OCI-LY7 (cell line): ENCODE measurements around the gene THAP4.

ENCODE experiments used
- EZH2phosphoT487 ChIP-seq: fragments of 200-600 bp; sonication (generic); IDR thresholded peaks from 2 replicates; pipeline ENCODE4 v1.6.1; 2018; ENCODE audit warnings: low read depth, borderline replicate concordance, mild to moderate bottlenecking, mixed run types, antibody characterized with exemption, low read length, moderate library complexity, mixed read lengths
- TF ChIP-seq, protein P1 (sequence below): fragments of 200-600 bp; sonication (generic); conservative IDR thresholded peaks from 2 replicates; pipeline ENCODE4 v1.5.1; 2014; ENCODE audit warnings: mild to moderate bottlenecking, antibody characterized with exemption, low read length, moderate library complexity, mixed read lengths

DNA sequence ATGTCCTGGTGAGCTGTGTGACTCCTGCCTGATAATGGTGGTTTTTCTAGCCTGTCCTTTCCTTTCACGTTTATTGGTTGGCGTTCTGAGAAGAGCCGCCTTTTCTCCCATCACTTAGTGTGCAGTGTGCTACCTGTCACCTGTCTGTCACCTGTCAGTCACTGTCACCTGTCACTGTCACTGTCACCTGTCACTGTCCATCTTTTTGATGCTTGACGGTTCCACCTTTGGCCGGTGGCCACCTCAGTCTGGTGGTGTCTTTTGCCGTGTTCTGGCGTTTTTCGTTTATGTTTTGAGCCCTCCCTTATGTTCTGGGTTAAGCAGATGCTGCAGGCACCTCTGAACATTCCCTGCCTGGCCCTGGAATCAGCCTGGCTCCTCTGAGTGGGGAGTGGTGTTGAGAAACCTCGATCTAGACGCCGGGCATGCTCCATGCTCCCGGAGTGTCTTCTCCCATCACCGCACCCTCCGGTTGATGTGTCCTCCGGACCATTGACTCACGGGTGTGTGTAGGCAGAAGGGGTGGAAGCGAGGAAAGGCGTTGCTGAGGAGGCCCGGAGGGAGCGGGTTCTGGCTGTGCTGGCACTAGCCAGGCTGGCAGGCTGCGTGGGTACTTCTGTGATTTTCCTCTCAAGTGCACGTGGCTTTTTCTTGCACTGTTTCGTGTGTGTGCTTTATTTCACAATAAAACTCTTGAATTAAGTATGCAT, 28.9 kb upstream of the THAP4 start:
- no peak for TF ChIP-seq EZH2phosphoT487
- TF ChIP-seq, protein P1, sequence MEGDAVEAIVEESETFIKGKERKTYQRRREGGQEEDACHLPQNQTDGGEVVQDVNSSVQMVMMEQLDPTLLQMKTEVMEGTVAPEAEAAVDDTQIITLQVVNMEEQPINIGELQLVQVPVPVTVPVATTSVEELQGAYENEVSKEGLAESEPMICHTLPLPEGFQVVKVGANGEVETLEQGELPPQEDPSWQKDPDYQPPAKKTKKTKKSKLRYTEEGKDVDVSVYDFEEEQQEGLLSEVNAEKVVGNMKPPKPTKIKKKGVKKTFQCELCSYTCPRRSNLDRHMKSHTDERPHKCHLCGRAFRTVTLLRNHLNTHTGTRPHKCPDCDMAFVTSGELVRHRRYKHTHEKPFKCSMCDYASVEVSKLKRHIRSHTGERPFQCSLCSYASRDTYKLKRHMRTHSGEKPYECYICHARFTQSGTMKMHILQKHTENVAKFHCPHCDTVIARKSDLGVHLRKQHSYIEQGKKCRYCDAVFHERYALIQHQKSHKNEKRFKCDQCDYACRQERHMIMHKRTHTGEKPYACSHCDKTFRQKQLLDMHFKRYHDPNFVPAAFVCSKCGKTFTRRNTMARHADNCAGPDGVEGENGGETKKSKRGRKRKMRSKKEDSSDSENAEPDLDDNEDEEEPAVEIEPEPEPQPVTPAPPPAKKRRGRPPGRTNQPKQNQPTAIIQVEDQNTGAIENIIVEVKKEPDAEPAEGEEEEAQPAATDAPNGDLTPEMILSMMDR = 0 out of 2 replicates have a peak, but pooled peaks have one; percentile 24
